ENCODE data around the gene DNMT3A.
A peak's percentile ranks its signal among the peaks of the same experiment; 100 is the strongest.

Gene DNMT3A

DNA sequence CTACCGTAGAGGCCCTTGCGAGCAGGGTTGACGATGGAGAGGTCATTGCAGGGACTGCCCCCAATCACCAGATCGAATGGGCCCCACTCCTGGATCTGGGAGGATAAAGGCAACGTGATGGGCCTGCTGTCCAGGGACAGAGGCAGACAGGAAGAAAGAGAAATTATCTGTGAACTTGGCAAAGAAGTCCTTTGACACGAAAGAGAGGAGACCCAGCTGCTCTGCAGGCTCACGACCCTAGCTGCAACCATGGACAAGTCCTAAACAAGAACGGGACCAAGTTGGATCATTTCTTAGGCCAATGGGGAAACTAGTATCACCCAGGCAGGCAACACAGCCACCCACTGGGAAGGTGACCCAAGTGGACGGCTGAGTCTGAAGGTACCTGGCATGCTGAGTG, 101.1 kb downstream of the DNMT3A start:
- DNase-seq (ENCODE audit: low read depth in 2 of 2) = no peak

DNA sequence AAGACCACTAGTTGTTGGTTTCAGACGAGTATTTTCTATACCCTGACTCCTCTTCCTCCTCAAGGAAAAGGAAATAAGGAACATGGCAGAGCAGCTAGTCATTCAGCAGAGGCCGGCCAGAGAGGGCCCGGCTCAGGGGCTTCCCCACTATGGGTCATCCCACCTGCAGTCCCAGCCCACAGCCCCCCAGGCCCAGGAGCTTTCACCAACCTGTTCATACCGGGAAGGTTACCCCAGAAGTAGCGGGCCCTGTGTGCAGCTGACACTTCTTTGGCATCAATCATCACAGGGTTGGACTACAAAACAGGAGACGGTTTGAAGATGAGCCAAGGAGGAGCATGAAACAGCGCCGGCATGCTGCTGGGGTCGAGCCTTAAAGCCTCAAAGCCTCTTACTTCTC, 102.8 kb downstream of the DNMT3A start:
- no peak for DNase-seq (ENCODE audit: low read depth in 2 of 2)

DNA sequence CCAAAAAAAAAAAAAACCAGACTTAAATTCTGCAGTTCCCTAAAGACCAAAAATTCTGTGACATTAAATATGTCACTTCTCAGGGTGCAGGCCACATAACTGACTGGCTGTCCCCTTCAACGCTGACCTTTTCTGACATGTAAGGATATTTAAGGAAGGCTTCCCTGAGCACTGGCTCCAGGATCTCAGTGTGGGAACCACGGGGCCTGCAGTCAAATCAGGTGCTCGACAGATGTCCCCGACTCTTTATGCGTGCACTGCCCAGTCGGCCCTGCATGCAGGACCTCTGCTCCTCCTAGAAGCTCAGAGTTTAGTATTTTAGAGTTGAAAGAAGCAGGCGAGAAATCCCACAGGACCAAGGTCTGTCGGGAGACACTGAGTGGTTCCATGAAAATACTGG, 104.0 kb downstream of the DNMT3A start:
- no peak for DNase-seq (ENCODE audit: low read depth in 2 of 2)

DNA sequence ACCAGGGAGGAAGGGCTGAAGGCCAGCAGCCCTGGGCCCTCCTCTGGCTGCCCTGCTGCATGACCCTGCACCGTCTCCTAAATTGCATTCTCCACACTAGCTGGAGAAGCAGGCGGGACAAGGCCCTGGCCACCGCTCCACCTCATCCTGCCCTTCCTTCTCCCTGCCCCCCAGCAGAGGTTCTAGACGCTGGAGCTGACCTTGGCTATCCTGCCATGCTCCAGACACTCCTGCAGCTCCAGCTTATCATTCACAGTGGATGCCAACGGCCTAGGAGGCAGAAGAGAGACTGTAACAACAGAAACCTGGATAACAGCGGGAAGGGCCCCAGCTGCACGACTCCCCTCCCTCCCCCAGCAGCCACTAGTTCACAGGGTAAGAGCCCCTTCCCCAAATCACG, 105.0 kb downstream of the DNMT3A start:
- DNase-seq (ENCODE audit: low read depth in 2 of 2) = no peak

DNA sequence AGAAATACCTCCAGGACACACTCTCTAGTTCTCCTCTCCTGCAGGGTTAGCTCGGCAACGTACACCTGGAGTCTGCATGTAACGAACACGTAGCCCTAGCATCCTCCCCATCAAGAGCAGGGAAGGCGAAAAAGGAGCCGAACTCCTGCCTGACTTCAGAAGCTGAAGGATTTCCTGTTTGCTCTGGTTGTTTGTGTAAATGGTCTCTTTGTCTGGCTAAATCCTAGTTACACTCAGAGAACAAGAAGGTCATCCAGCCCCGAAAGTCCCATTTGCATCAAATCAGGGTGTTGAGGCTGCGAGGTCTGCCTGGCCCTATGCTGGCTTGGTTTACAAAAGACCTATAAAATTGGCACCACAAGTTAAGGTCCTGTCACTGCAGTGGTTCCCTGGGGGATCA, 107.0 kb downstream of the DNMT3A start:
- DNase-seq (ENCODE audit: low read depth in 2 of 2) = no peak

DNA sequence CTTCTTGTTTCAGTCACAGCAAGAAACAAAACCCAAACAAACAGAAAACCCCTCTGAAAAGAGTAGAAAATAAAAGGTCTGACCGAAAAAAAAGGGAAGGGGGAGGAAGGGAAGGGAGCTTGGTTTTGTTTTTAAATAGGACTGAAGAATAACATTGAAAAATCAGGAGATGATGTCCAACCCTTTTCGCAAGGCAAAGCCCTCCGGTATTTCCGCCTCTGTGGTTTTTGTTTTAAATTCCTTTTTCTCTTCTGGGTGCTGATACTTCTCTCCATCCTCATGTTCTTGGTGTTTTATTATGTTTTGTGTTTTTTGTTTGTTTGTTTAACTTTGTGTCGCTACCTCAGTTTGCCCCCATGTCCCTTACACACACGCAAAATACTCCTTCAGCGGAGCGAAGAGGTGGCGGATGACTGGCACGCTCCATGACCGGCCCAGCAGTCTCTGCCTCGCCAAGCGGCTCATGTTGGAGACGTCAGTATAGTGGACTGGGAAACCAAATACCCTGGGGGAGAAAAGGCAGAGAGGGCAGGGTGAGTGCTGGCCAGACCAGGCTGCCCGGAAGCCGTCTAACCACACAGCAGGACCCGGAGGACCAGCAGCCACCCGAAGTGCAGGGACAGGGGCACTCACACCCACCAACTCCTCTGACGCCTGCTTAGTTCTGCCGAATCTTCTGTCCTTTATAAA, 107.7 kb downstream of the DNMT3A start:
- no peak for DNase-seq (ENCODE audit: low read depth in 2 of 2)

DNA sequence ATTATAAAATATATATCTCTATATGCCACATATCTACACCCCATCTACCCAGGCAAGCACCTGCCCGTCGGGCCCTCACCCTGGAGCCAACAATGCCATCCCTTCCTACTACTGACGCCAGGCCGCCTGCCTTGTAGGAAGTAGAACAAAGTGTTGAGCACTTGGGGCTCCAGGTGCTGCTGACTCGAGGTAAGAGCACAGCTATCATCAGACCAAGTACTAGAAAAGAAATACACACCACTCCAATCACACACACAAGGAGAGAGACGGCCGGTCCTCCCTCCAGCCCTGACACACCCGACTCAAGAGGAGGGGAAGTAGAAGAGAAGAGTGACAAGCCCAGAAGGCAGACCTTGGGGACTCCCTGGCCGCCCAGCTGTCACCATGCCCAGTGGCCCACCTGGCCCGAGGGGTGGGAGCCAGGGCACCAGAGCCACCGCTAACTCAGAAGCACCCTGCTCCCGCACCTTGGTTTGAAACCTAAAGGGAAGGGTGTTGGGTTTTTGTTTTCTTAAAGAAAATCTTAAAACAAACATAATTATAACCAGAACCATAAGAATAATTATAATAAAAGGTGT, 109.4 kb downstream of the DNMT3A start:
- no peak for DNase-seq (ENCODE audit: low read depth in 2 of 2)

DNA sequence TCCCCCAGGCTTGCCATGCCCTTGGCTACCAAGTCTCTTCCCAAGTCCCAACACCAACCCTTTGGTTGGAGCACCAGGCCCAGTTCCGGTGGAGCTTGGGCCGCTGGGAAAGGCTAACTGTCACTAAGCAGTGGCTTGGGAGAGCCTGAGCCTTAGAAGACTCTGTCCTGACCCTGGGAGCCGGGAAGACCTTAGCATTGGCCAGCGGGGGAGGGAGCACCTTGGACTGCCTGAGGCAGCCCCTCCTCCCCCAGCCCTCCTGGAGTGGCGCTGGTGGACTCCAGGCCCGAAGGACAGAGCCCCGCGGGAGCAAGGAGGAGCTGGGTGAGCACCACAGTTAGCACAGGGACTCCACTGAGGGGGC, 110.8 kb downstream of the DNMT3A start:
- no peak for DNase-seq (ENCODE audit: low read depth in 2 of 2)

DNA sequence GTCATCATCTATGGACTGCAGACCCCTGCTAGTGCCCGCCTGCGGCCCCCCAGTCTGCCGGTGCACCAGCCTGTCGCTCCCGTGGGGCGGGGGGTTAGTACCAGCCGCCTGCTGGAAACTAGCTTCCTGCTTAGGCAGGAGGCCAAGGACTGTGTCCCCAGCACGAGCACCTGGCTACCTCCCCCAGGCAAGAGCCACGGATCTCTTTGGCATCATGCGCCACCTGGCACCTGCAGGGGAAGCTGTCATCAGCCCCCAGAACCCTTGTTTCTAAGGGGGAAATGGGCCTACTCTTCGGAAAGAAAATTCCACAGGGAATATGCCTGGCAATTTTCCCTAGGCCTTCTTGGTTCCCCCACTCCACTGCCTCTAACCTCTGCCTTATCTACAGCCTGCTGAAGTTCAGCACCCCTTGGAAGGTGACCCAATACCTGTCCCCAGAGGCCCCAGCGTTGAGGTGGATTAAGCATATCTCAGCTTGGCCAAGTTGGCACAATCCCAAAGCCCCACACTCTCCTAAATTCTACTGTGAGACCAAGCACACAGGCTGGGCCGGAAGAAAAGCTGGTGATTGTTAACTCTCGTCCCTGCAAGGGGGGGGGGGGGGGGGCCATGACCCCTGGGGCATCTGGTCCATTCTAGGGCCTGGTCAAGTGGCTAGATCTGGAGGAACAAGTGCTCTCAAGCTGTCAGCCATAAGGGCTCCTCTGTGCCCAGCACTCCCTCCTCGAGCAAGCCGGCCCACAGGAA, 111.4 kb downstream of the DNMT3A start:
- no peak for DNase-seq (ENCODE audit: low read depth in 2 of 2)

DNA sequence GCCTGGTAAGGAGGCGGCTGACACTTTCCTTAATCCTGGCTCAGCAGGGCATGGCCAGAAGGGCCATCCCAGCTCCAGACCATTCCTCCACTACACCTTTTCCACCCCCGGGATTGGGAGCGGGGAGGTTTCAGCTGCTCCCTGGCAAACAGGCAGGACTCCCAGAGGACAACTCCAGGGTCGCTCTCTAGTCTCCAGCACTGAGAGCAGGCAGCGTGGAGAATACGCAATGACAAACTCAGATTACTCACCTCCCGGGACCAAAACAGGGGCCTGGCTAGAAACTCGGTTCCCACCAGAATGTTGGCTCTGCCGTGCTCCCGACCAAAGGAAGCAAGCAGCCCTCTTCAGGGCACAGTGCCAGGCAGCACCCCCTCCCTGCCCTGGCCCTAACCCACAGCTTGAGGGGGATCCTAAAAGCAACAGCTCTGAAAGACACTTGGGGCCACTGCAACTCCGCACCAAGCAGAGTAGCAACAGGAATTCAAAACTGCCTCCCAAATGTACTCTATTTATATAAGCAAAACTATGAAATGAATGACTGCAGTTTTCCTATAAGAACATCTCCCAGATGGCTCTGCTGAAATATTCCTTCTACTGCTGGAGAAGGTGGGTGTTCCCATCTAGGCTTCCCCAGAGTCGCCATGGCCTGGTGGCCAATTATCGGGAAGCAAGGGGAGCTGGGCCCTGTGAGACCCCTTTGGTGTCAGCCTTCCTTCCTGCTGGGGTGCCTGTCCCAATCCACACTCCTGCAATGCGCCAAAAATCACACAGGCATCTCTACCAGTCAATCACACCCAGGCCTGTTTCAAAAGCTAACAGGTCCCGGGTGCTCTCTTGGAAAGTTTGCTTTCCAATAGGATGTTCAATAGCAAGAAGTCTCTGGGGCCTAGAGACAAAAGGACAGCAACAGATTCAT, 112.2 kb downstream of the DNMT3A start:
- no peak for DNase-seq (ENCODE audit: low read depth in 2 of 2)

DNA sequence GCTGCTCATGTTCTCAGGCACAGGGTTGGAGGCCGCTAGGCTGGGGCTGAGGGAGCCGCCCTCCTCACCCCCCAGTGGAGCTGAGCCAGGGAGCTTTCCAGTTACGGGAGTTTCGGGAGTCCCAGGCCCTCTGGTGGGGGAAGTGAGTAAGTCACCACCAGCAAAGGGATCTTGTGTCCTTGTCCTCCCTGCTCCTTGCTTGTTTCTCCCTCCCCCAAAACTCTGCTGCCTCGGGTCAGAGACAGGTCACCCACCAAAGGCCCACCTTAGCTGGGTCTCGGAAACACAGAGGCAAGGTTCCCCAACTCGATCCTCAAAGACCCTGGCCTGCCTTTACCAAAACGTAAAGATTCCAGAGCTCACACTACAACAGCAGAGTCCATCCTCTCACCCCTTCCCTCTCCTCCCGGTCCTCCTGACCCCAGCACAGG, 112.9 kb downstream of the DNMT3A start:
- no peak for DNase-seq (ENCODE audit: low read depth in 2 of 2)

DNA sequence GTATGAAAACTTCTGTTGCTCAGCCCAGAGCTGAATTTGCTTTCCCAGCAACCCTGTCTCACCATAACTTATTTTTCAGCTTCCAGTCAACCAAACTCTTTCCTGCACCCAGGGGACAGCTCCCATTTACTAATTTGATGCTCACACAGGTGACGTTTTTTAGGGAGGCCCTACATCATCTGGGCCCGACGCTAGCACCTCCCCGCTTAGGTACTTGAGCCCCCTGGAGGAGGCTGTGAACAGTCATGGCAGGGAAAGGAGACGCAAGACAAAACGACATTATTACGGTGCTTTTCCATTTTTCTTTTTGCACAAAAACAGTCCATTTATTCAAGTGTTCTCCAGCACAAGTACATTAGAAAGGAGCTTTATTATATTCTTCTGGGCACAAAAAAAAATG, 114.1 kb downstream of the DNMT3A start:
- DNase-seq (ENCODE audit: low read depth in 2 of 2) = no peak

DNA sequence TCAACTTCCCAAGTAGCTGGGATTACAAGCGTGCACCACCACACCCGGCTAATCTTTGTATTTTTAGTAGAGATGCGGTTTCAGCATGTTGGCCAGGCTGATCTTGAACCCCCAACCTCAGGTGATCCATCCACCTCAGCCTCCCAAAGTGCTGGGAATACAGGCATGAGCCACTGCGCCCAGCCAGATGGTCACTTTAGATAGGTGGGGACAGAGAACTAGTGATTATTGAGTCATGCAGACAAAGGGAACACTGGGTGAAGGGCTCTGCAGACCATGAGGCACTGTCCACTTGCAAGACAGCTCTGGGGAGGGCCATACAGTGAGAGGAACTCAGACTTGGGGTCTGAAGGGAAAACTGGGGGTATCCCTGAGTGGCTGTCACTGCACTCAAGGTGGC, 114.9 kb downstream of the DNMT3A start:
- DNase-seq (ENCODE audit: low read depth in 2 of 2) = no peak

DNA sequence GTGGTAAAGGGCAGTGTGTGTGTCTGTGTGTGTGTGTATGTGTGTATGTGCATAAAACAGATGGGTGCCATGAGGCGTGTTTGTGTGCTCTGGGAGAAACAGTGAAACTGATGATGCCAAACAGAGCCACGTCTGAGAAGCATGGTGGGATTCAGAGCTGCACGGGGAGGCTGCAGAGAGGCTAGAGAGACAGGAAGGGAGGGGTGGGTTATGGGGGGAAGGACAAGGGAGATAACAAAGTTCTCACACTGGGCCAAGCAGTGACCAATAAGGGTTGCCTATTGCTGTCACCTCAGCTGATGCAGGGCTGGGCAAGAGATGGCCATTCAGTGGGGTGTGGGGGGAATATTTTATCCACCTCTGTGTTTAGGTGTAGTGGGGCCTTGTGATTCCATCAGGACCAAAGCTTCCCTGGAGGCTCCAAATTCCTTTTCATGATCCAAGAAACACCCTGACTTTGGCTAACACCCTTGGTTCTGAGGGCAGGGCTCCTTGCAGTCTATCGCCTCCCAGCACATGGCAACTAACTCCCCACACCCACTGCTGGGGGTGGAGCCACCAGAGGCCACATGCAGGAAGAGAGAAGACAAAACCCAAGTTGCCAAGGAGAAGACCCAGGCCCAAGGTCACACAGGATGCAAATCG, 119.1 kb downstream of the DNMT3A start:
- no peak for DNase-seq (ENCODE audit: low read depth in 2 of 2)

DNA sequence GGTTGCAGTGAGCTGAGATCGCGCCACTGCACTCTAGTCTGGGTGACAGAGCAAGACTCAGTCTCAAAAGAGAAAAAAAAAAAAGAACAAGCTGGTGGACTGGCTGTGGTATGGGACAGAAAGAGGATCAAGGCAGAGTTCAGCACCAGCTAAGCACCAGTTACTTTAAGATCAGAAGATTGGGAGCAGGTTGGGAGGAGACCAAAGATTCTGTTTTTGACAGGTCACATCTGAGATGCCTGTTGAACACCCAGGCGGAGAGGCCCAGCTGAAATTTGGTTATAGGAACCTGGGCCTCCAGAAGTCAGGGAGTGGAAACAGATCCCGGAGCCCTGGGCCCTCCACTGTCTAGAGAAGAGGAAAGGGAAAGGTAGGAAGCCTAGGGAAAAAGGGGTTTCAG, 120.1 kb downstream of the DNMT3A start:
- no peak for DNase-seq (ENCODE audit: low read depth in 2 of 2)

DNA sequence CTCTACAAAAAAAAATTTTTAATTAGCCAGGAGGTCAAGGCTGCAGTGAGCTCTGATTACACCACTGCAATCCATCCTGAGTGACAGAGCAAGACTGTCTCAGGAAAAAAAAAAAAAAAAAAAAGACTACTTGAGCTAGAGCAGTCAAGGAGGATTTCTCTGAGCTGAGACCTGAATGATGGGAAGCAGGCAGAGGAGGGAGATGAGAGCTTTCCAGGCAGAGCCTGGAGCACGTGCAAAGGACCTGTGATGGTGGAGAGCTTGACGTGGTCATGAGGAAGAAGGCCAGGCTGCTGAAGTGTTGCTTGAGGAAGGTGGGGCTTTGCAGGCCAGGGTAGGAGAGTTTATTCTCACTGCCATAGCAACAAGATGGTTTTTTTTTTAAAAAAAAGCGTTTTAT, 121.4 kb downstream of the DNMT3A start:
- DNase-seq (ENCODE audit: low read depth in 2 of 2) = no peak

DNA sequence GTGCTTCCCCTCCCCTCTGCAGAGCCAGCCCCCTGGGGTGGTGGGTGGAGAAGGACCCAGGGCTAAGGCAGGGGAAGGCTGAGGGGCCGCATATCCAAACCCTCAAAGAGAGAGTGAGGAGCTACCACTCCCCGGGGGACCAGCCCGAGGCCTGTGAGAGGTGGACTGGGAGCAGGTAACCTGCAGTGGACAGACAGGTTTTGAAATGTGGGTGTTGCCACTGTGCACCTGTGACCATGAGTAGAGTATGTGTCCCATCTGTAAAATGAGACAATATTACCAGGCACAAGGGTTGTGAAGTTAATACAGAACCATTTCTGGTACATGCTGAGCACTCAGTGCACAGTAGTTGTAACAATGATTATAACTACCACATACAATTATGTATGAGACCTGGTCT, 122.1 kb downstream of the DNMT3A start:
- DNase-seq (ENCODE audit: low read depth in 2 of 2) = no peak

DNA sequence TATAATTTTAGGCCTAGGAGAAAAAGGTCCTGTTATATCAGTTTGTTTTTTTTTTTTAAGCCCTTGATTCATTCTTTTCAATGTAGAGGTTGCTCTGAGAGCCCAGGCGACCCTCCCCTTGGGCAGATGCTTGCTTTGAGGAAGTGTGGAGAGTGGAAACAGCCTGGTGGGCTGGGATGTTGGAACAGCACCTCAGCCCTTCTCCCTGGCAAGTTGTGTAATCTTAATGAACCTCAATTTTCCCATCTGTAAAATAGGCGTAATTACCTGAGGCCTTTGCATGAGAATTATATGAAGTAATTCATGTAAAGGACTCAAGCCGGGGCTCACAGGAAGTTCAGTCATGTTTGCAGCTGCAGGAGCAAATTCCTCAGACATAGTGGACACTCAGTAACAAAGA, 123.6 kb downstream of the DNMT3A start:
- no peak for DNase-seq (ENCODE audit: low read depth in 2 of 2)

DNA sequence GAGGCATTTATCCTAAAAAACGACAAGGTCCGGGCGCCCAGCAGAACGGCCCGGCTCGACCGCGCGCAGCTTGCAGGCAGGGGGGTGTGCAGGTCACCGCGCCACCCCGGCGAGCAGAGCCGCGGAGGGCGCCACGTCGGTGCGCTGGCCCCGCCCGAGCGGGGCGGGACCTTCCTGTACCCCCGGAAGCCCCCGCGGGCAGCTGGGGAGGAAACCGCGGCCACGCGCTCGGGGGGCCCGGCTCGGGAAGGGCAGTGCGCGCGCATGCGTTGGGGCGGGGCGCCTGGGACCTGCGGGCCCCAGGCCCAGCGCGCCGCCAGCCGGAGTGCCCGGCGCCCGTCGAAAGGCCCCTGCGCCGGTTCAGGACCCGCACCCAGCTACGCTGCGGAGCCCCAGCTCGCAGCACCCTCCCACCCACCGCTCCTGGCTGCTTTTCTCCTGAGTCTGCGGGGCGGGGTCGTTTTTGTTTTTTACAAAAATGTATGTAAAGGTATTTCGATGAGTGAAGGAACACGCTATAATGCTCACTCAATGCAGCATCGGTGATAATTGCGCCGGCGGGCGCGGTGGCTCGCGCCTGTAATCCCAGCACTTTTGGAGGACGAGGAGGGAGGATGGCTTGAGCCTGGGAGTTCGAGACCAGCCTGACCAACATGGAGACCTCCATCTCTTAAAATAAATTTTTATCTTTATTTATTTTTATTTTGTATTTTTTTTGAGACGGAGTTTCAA, 125.6 kb downstream of the DNMT3A start:
- DNase-seq (ENCODE audit: low read depth in 2 of 2) = peak; percentile 89

DNA sequence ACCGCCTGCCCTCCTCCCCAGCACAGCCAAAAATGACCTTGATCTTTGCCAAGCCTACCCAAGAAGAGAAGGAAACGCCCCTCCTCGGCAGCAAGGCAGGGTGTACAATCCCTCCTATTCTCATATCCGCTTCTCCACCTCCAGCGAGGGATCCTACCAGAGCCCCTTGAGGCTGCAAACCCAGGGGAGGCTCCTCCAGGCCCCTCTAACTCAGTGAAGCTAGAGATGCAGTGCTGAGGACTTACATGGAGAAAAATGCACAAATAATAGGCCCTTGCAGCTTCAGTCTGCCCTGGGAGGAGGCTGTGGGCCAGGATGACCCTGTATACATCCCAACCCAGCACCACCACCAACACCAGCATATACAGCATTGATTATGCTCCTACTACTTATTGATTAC, 126.5 kb downstream of the DNMT3A start:
- no peak for DNase-seq (ENCODE audit: low read depth in 2 of 2)

DNA sequence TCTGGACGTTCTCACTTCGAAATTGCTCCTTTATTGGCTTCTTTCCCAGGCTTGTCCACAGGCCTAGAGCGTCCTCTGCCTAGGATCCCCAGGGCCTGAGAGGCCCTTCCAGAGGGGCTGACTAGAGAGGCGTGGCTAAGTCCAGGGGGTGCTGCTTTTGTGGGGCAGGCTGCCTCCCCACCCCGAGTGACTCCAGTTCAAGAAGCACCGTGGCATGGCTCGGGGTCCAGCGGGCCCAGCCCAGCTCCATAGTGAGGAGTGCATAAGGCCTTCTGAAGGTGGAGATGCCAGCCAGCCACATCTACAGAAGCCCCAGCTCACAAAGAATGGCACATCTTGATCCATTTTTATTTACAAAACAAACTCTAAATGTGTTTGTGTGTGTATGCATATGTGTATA, 128.5 kb downstream of the DNMT3A start:
- no peak for DNase-seq (ENCODE audit: low read depth in 2 of 2)
